GM19099 (cell line): Measurements from ENCODE around the gene DENND4A.

Experiments
- POLR2A ChIP-seq: IDR thresholded peaks from 3 replicates; pipeline ENCODE4 v1.6.1; 2011; ENCODE audit warnings: low read depth; ENCODE audit not compliant: insufficient read length; ENCODE audit errors: extremely low read depth

DENND4A gene

DNA sequence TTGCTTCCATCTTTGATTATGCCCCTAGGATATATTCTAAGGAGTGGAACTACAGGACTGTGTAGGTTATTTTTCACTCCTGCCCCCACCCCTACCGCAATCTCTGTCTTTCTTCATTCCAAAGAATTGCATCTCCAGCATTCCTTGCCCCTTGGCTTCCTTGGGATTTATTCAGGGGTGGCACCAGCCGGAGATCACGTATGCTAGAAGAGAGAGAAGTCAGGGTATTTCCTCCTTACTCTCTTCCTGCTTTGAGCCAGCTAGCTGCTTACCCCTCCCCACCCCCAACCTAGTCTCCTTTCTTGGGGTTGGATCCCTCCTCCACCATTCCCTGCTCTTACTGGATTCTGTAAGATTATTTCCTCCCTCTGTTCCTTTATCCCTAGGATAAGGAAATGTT, 35.0 kb upstream of the DENND4A start:
- TF ChIP-seq POLR2A: no peak

DNA sequence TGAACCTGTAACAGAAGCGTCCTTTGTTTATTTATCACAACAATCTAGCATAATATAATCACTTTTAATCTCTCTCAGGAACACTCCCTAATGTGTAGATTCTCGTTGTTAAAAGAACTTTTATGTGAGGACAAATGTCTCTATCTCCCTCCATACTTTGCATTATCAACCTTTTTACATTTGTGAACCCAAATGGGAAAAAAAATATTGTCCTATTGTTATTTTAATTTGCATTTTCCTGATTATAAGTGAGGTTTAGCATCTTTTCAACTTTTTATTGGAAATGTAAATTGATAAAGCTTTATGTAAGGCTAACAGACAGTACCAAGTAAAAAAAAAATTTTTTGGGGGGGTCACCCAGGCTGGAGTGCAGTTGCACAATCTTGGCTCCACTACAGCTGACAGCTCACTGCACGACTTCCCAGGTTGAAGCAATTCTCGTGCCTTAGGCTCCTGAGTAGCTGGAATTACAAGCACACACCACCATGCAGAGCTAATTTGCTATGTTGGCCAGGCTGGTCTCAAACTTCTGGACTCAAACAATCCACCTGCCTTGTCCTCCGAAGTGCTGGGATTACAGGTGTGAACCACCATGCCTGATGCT, 33.0 kb upstream of the DENND4A start:
- TF ChIP-seq POLR2A: no peak

DNA sequence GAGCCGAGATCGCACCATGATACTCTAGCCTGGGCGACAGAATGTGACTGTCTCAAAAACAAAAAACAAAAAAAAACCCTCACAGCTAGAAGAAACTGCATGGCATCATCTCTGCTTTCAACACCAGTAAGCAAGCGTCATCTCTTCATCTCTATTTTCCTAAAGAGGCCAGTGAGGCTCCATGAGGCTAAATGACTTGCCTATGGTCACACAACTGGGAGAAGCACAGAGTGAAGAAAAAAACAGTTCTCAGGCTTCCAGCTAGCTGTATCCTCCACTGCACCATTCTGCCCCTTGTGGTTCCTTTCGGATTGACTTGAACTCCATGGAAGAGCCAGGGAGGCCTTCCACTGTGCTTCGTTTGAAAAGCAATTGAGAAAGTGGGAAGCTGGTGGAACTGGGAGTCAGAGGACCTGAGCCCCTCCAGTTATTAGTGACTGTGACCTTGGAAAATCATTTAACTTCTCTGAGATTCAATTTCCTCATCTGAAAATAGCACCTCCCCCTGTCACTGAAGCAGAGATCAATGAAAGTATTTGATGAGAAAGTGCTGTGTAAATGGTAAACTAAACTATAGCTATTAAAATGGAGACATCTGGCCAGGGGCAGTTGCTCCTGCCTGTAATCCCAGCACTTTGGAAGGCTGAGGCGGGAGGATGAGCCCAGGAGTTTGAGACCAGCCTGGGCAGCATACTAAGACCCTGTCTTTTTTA, 32.1 kb upstream of the DENND4A start:
- no peak for TF ChIP-seq POLR2A

DNA sequence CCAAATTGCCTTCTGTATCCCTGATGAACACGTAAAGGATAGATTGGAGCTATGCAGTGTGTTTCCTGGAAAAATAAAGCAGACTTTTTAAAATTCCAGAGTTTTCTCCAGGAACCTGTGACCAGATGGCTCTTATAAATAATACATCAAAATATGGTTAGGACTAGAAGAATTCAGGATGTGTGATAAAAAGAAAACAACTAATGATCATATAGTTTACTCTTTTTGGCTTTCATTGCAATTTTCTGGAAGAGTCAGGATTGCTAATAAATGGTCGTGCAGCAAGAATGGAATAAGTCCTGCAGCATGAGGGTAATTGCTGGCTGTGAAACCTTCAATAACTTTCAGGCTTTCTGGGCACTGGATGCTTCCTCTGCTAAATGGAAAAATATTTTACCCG, 30.2 kb upstream of the DENND4A start:
- TF ChIP-seq POLR2A: no peak

DNA sequence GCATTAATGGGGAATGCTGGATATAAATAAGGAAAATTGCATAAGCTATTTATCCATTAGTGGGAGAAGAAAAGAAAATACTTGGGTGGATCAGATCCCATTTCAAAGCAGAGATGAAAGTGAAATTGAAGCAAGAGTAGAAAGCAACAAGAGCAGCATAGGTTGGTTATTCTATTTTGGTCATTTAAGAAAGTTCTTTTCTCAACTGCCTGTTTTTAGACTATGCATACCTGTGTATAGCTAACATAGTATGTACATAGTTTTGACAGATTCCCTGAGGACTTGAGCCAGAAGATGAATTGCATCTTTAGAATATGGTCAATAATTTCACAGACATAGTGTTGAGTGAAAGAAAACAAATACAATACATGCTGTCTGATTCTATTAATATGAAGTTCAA, 29.0 kb upstream of the DENND4A start:
- no peak for TF ChIP-seq POLR2A

DNA sequence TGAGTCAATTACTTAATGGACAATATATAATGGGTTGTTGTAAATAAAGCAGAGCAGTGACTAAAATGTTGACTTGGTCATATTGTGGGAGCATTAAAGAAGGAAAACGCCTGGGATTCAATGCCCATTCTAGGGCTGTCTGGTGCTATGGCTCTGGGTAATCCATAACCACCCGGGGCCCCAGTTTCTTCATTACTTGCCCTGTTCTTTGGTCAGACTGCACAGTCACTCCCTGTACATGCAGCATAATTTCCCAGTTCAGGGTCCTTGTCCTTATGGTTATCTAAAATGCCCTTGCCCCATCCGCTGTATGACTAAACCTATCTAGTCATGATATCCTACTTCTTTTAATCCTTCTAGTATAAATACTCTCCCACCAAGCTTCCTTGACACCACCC, 27.5 kb upstream of the DENND4A start:
- TF ChIP-seq POLR2A: no peak

DNA sequence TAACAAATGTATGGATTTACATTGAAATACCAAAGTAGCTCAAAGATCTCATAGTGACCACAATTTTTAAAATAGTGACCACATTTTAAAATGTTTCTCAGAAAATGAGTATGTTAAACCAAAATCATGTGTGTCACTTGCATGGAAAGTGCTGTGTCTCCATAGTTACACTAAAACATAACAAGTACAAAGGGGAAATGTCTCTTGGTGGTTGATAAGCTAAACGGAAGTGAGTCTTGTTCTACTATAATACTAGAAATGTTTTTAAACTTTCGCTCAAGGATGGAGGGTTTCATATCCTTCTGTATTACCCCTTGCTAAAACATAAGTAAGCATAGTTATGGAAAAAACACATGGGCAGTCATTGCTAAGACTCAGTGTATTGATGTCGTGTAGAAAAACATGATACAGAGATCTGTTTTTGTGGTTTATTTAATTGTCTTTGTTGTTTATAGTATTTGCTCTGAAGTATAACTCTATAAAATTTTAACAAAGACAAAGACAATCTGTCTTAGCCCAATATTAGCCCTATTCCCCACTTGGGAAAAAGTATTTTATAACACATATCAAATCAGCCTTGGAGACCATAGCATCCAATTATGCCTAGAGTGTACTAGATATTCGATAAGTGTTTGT, 27.0 kb upstream of the DENND4A start:
- no peak for TF ChIP-seq POLR2A

DNA sequence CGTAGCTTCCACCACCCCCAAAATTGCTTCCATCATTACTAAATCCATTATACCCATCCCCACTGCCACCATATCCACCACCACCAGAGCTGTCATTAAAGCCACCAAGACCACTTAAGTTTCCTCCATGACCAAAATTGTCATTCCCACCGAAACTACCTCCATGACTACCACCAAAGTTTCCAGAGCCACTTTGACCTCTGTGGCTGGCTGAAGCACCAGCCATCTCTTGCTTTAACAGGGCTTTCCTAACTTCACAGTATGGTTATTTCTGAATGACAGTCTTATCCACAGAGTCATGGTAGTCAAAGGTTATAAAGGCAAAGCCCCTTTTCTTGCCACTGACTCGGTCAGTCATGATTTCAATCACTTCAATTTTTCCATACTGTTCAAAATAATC, 24.3 kb upstream of the DENND4A start:
- no peak for TF ChIP-seq POLR2A

DNA sequence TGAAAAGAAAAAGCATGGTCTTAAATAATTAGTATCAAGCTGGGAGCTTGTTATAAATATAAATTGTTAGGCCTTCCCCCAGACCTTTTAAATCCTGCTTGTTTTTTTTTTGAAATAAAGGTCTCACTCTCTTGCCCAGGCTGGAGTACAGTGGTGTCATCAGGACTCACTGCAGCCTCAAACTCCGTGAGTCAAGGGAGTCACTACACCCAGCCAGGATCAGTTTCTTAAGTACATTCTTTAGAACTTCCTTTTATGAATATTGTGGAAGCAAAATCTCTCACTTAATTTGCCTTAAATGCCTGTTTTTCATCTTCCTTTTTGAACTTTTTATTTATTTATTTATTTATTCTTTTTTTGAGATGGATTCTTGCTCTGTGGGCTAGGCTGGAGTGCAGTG, 20.8 kb upstream of the DENND4A start:
- TF ChIP-seq POLR2A: no peak

DNA sequence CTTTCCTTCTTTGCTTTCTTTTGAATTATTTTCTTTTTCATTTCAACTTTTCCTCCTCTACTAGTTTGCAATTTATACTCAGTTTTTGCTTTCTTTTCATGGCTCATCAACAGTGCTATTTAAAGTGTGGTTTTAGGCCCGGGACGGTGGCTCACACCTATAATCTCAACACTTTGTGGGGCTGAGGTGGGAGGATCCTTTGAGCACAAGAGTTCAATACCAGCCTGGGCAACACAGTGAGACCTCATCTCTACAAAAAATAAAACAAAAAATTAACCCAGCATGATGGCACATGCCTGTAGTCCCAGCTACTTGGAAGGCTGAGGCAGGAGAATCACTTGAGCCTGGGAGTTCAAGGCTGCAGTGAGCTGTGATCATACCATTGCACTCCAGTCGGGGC, 20.4 kb upstream of the DENND4A start:
- no peak for TF ChIP-seq POLR2A

DNA sequence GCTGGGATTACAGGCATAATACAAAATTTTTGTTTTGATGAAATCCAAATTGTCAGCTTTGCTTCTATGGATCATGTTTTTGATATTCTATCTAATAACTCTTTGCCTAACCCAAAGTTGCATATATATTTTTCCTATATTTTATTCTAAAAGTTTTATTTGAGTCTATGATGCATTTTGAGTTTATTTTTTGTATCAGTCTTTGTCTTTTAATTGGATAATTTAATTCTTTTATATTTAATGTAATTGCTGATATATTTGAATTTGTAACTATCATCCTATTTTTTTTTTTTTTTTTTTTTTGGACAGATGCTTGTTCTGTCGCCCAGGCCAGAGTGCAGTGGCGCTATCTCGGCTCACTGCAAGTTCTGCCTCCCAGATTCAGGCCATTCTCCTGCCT, 19.7 kb upstream of the DENND4A start:
- no peak for TF ChIP-seq POLR2A

DNA sequence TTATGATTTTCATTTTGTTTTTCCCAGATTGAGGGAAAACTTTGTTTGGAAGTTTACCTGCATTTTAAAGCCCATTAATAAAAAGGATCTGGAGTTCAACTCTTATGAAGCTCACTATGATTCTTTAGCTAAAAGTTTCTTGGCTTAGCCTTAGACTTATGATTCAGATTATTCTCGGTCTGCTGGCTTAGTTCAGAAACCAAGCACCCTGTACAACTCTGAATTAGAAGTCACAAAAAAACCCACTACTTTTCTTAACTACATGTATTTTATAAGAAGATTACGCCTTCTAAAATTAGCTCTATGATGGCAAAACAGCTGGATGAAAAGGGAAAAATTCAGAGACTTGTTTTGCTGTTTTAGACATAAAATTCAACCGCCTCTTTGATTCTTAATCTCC, 14.3 kb upstream of the DENND4A start:
- no peak for TF ChIP-seq POLR2A

DNA sequence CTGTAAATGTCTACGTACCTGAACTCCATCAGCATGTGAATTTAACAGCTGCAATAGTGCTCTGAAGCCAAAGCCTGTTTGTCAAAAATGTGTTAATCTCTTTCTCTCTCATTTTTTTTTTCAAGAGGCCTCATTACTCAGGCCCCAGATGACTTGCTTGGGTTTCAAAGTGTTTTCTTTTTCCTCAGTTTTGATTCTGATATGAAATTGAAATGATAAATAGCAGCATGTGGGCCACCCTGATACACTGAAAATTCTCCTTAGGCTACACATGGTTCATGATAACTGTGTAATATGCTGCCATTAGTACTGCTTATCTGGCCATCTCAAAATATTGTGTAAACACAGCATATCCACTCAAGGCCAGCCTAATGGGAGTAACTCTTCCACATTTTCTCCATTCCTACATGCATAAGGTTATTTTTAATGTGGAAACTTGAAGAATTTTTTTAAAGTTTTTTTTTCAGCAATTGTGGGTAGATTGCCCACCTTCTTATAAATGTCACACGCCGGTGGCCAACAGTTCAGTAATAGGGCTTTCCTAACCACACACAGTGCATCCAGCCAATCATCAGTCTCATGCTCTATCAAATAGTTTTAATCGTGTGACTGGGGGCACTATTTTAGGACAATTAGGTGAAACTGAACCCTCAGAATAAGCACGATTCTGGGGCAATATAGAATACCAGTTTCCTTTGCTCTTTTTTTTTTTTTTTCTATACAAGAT, 13.1 kb upstream of the DENND4A start:
- no peak for TF ChIP-seq POLR2A

DNA sequence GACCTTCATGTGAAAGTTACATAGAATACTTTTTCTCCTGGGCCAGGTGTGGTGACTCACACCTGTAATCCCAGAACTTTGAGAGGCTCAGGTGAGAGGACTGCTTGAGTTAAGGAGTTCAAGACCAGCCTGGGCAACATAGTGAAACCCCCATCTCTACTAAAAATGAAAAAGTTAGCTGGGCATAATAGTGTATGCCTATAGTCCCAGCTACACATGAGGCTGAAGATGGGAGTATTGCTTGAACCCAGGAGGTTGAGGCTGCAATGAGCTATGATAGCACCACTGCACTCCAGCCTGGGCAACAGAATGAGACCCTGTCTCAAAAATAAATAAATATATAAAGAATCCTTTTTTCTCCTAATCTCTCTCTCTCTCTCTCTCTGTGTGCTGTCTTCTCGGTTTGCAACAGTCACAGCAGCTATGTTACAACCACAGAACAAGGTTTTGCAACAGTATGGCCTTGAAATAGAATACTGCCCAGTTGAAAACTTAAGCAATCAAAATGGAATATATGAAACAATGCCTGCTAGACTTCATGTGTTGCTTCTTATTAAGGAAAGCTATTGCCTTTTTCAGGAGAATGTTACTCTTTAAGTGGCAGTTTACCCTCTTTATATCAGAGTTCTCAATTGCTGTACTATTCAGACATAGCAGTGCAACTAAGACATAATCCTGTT, 12.3 kb upstream of the DENND4A start:
- TF ChIP-seq POLR2A: no peak

DNA sequence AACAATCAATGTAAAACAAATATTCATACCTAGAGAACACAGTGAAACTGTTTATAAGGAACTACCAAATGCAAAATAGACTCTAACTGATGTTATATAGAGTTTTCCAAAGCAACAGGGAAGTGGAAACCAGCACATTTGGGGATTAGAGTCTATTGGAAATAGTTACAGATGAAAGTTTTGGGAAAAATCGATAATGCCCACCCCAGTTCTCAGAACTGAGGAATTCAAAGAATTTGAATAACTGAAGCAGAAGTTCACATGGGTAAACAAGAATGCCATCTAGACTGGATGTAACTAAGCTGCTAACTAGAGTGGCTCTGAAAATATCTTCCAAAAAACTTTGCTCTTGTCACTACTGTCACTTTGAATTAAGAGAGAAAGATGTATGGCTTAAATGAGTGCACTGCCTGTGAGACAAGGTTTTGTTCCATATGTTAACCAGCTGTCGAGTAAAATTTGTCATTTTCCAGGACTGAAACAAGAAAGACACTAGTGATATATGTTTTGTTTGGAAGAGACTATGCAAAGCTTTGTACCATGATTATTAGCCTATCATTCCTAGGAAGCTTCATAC, 9.2 kb upstream of the DENND4A start:
- TF ChIP-seq POLR2A: no peak
